ENCODE results near the gene OR2T5.
"Not testable (repeated sequence)": the region's sequence is repeated elsewhere in the genome, so short reads cannot be mapped to it uniquely, and the experiment has no call there.

DNA sequence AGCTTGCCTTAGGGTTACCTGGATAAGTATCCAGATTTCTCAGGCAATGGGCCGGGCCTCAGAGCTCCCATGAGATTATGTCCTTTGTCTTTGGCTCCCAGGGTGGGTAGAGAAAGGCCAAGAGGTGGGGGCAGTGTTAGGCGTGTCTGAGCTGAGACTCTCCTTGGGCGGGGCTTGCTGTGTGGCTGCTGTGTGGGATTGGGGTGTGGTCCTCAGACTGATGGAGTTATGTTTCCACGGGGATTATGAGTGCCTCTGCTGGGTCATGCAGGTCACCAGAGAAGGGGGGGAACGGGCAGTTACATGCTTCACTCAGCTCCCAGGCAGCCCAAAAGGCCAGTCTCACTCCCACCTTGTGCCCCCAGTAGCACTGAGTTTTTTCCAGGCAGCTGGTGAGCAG lies 8.3 kb downstream of the OR2T5 start:
- TF ChIP-seq, protein P1, sequence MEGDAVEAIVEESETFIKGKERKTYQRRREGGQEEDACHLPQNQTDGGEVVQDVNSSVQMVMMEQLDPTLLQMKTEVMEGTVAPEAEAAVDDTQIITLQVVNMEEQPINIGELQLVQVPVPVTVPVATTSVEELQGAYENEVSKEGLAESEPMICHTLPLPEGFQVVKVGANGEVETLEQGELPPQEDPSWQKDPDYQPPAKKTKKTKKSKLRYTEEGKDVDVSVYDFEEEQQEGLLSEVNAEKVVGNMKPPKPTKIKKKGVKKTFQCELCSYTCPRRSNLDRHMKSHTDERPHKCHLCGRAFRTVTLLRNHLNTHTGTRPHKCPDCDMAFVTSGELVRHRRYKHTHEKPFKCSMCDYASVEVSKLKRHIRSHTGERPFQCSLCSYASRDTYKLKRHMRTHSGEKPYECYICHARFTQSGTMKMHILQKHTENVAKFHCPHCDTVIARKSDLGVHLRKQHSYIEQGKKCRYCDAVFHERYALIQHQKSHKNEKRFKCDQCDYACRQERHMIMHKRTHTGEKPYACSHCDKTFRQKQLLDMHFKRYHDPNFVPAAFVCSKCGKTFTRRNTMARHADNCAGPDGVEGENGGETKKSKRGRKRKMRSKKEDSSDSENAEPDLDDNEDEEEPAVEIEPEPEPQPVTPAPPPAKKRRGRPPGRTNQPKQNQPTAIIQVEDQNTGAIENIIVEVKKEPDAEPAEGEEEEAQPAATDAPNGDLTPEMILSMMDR (IDR thresholded peaks at IDR 0.05 in 2 of 3, conservative IDR thresholded peaks at IDR 0.05 in 1 of 3; ENCODE audit: borderline replicate concordance in 1 of 3, insufficient read depth in 1 of 3, low read depth in 2 of 3, low read length in 2 of 3), result not testable (repeated sequence)
- not testable (repeated sequence) for TF ChIP-seq SRF (IDR thresholded peaks at IDR 0.05; ENCODE audit: low read depth)

Measured in HCT116 (cell line).